ENCODE results near the gene VGF.
"Not testable (repeated sequence)": the region's sequence is repeated elsewhere in the genome, so short reads cannot be mapped to it uniquely, and the experiment has no call there.

VGF gene

DNA sequence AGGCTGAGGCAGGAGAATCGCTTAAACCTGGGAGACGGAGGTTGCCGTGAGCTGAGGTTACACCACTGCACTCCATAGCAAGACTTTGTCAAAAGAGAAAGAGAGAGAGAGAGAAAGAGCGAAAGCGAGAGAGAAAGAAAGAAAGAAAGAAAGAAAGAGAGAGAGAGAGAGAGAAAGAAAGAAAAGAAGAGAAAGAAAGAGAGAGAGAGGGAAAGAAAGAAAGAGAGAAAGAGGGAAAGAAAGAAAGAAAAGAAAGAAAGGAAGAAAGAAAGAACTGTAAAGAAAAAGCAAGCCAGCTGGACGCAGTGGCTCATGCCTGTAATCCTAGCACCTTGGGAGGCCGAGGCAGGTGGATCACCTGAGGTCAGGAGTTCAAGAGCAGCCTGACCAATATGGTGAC is 52.2 kb downstream of the VGF start:
- not testable (repeated sequence) for DNase-seq

All from DMS153 (cell line).